Liver (tissue), 3 donors: ENCODE measurements around the gene WDR82.

Experiments
- ATF3 ChIP-seq: IDR thresholded peaks from 2 replicates; pipeline ENCODE4 v1.6.1; 2016; ENCODE audit warnings: antibody characterized with exemption
- CTCF ChIP-seq: fragments of 150-350 bp; IDR thresholded peaks from 2 replicates; pipeline ENCODE4 v1.5.1; 2017; ENCODE audit warnings: improper control_type of control experiment, low read depth, low read length; ENCODE audit not compliant: missing input control
- EGR1 ChIP-seq, 2 donors: IDR thresholded peaks; 2 replicates each; pipeline ENCODE4 v1.6.1; 2016 to 2018; ENCODE audit warnings: antibody characterized with exemption in 2 of 2, low read depth in 2 of 2
- RAD21 ChIP-seq, 2 donors: IDR thresholded peaks; 2 replicates each; pipeline ENCODE4 v1.6.1; 2016; ENCODE audit warnings: antibody characterized with exemption in 2 of 2, mild to moderate bottlenecking in 2 of 2
- REST ChIP-seq: IDR thresholded peaks from 2 replicates; pipeline ENCODE4 v1.6.1; 2016; ENCODE audit warnings: antibody characterized with exemption, mild to moderate bottlenecking
- YY1 ChIP-seq: IDR thresholded peaks from 2 replicates; pipeline ENCODE4 v1.6.1; 2016; ENCODE audit warnings: antibody characterized with exemption, mild to moderate bottlenecking
- donor health status: healthy.
- donor health status: healthy.

GRCh38 chr3:52327486-52328290 lies 49.2 kb upstream of the WDR82 start:
- no peak for TF ChIP-seq CTCF
- no peak for TF ChIP-seq ATF3
- TF ChIP-seq EGR1 (IDR thresholded peaks at IDR 0.05; ENCODE audit: low read depth in 2 of 2) = no peak
- no peak for TF ChIP-seq REST
- peak in 1 of 2 donors; percentile 13 for TF ChIP-seq RAD21 (IDR thresholded peaks at IDR 0.05)
- TF ChIP-seq YY1 = no peak
